ENCODE data around the gene DHTKD1.

DHTKD1 gene

DNA sequence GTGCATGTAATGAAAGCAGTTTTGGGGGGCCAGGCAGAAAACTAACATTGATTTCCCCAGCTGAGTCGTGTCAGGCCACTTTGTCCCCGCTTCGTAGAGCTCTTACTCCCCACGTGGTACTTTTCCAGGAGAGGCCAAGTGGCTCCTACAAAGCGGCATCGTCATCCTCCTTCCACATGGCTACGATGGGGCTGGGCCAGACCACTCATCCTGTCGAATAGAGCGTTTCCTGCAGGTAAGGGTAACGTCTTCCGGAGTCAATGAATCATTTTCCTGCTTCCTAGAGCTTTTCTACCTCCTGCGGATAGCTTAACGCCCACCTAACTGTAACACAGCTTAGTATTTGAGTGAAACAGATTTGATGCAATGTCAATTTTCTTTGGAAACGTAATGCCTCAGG, 39.0 kb downstream of the DHTKD1 start:
- Histone ChIP-seq H3K27ac (ENCODE audit: low read depth, low read length, poor library complexity, severe bottlenecking) (no peak overlapping the region), H3K9ac (ENCODE audit: low read length) (no peak overlapping the region), H3K27me3 (ENCODE audit: insufficient read depth, low read length) (no peaks in the 10 kb centered on the region), H3K9me3 (ENCODE audit: low read length) (no peaks in the 10 kb centered on the region), H3K4me3 (ENCODE audit: low read depth, low read length, poor library complexity, severe bottlenecking) (no peak overlapping the region), H3K9me2 (ENCODE audit: low read depth, low read length) (no peaks in the 10 kb centered on the region), H3K79me2 (ENCODE audit: insufficient read depth, low read length) (no peaks in the 10 kb centered on the region), H4K20me1 (ENCODE audit: insufficient read depth, low read length) (no peaks in the 10 kb centered on the region), H3F3A (ENCODE audit: insufficient read depth, low read length) (no peaks in the 10 kb centered on the region), H3K36me3 (ENCODE audit: insufficient read depth, low read length) (peaks cover 95% of the 10 kb centered on the region), H3K4me1 (ENCODE audit: insufficient read depth, low read length, severe bottlenecking) (no peaks in the 10 kb centered on the region), H2AFZ (ENCODE audit: low read length) (no peak overlapping the region), H3K4me2 (ENCODE audit: low read length) (no peak overlapping the region)
- TF ChIP-seq CTCF (IDR thresholded peaks at IDR 0.05; ENCODE audit: low read length) (no peak), EZH2 (IDR thresholded peaks at IDR 0.05; ENCODE audit: borderline replicate concordance, low read length) (no peak)

DNA sequence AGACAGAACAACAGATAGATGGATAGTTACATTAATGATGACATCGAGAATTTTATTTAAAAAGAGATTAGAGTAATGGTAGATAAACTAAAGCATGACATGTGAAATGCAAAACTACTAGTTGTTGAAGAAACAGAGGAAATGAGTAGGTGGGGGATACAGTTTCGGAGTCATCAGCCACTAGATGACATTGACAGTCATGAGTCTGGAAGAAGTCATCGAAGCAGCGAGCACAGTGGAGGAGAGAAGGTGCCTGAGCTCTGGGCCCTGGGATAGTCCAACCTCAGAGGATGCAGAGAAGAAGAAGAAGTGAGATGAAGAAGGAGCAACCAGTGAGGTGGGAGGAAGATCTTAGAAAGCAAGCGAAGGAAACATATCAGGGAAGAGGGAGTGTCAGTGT, 40.5 kb downstream of the DHTKD1 start:
- Histone ChIP-seq H3K9ac (ENCODE audit: low read length) (no peak overlapping the region), H3K9me3 (ENCODE audit: low read length) (no peaks in the 10 kb centered on the region), H3K4me2 (ENCODE audit: low read length) (no peak overlapping the region), H3K9me2 (ENCODE audit: low read depth, low read length) (no peaks in the 10 kb centered on the region), H3K27ac (ENCODE audit: low read depth, low read length, poor library complexity, severe bottlenecking) (no peak overlapping the region), H3K79me2 (ENCODE audit: insufficient read depth, low read length) (no peaks in the 10 kb centered on the region), H3K36me3 (ENCODE audit: insufficient read depth, low read length) (peaks cover 92% of the 10 kb centered on the region), H3K4me3 (ENCODE audit: low read depth, low read length, poor library complexity, severe bottlenecking) (no peak overlapping the region), H2AFZ (ENCODE audit: low read length) (no peak overlapping the region), H3K4me1 (ENCODE audit: insufficient read depth, low read length, severe bottlenecking) (no peaks in the 10 kb centered on the region), H4K20me1 (ENCODE audit: insufficient read depth, low read length) (no peaks in the 10 kb centered on the region), H3K27me3 (ENCODE audit: insufficient read depth, low read length) (no peaks in the 10 kb centered on the region), H3F3A (ENCODE audit: insufficient read depth, low read length) (no peaks in the 10 kb centered on the region)
- TF ChIP-seq CTCF (IDR thresholded peaks at IDR 0.05; ENCODE audit: low read length) (no peak), EZH2 (IDR thresholded peaks at IDR 0.05; ENCODE audit: borderline replicate concordance, low read length) (no peak)

DNA sequence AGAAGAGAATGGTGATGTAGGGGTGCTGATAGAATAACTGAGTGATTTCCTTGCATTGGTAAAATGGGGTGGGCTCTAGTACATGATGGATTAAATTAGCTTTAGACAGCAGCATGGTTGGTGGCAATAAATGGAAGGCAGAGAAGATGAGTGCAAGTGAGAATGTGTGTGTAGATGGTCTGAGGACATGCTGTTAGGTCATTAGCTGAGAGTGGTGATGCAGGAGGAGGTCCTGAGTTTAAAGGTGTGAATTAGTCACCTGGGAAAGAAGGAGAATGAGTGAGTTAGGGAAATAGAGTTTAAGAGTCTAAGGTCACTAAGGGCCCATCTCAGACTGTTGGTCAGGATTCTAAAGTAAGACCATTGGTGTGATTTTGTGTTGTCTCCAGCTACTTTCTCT, 42.8 kb downstream of the DHTKD1 start:
- Histone ChIP-seq H3K79me2 (ENCODE audit: insufficient read depth, low read length) (no peaks in the 10 kb centered on the region), H3F3A (ENCODE audit: insufficient read depth, low read length) (no peaks in the 10 kb centered on the region), H3K9me3 (ENCODE audit: low read length) (no peaks in the 10 kb centered on the region), H4K20me1 (ENCODE audit: insufficient read depth, low read length) (no peaks in the 10 kb centered on the region), H3K27me3 (ENCODE audit: insufficient read depth, low read length) (no peaks in the 10 kb centered on the region), H3K4me3 (ENCODE audit: low read depth, low read length, poor library complexity, severe bottlenecking) (no peak overlapping the region), H2AFZ (ENCODE audit: low read length) (no peak overlapping the region), H3K4me2 (ENCODE audit: low read length) (no peak overlapping the region), H3K9ac (ENCODE audit: low read length) (no peak overlapping the region), H3K9me2 (ENCODE audit: low read depth, low read length) (no peaks in the 10 kb centered on the region), H3K27ac (ENCODE audit: low read depth, low read length, poor library complexity, severe bottlenecking) (no peak overlapping the region), H3K36me3 (ENCODE audit: insufficient read depth, low read length) (peaks cover 80% of the 10 kb centered on the region), H3K4me1 (ENCODE audit: insufficient read depth, low read length, severe bottlenecking) (no peaks in the 10 kb centered on the region)
- TF ChIP-seq EZH2 (IDR thresholded peaks at IDR 0.05; ENCODE audit: borderline replicate concordance, low read length) (no peak), CTCF (IDR thresholded peaks at IDR 0.05; ENCODE audit: low read length) (no peak)

Measured in OCI-LY1 (cell line).